Fibroblast of skin of abdomen (primary cell): ENCODE results near the gene ALDH3B2.

Source experiments
- DNase-seq: peaks from one replicate; pipeline ENCODE4 v3.0.0-alpha.2; 2013

ALDH3B2 gene

GRCh38 chr11:67613960-67614715, 60.3 kb downstream of the ALDH3B2 start:
- DNase-seq = peak; percentile 36

GRCh38 chr11:67613313-67613959, 61.0 kb downstream of the ALDH3B2 start:
- DNase-seq = no peak

GRCh38 chr11:67612751-67613150, 61.7 kb downstream of the ALDH3B2 start:
- no peak for DNase-seq
